Esophagus squamous epithelium (tissue), 5 donors: ENCODE data around the gene COMMD6. TPM values are rescaled to one million over a fixed set of nuclear protein-coding genes. Genes with fewer than 3 reads are reported as not detected.

Experiments
- DNase-seq: peaks from one replicate; lab custom pipeline; 2025; lab: John Stamatoyannopoulos, UW
- H3K27ac ChIP-seq, 4 donors: fragments of 200-600 bp; sonication (generic); one replicate each; pipeline ENCODE4 v1.5.1; 2016 to 2019; ENCODE audit warnings: mild to moderate bottlenecking in 1 of 4
- H3K27me3 ChIP-seq, 4 donors: fragments of 200-600 bp; sonication (generic); 1 replicate in 3 of 4; 2 replicates in 1 of 4; pipeline versions ENCODE4 v1.5.1 to v1.6.0; 2017 to 2021; ENCODE audit warnings: antibody characterized with exemption in 1 of 4
- H3K36me3 ChIP-seq, 3 donors: fragments of 200-600 bp; sonication (generic); one replicate each; pipeline ENCODE4 v1.5.1; 2016 to 2019
- H3K4me1 ChIP-seq, 3 donors: fragments of 200-600 bp; sonication (generic); one replicate each; pipeline ENCODE4 v1.5.1; 2017 to 2019
- H3K4me3 ChIP-seq, 4 donors: fragments of 200-600 bp; sonication (generic); 1 replicate in 3 of 4; 2 replicates in 1 of 4; pipeline ENCODE4 v1.5.1; 2016 to 2019; ENCODE audit warnings: mild to moderate bottlenecking in 2 of 4, moderate library complexity in 1 of 4
- H3K9me3 ChIP-seq, 3 donors: fragments of 200-600 bp; sonication (generic); one replicate each; pipeline ENCODE4 v1.5.1; 2016 to 2019
- POLR2A ChIP-seq, 4 donors: fragments of 450-650 bp; IDR thresholded peaks; one replicate each; pipeline ENCODE4 v1.6.1; 2017; ENCODE audit warnings: antibody characterized with exemption in 4 of 4, mild to moderate bottlenecking in 4 of 4, moderate library complexity in 3 of 4
- WGBS, 2 donors: methylation state at CpG; one replicate each; pipeline ENCODE4 v1.1.5; 2018; 5-methylcytosine and 5-hydroxymethylcytosine counted together
- intact Hi-C: fragments of 100-400 bp; cut with DNase I; formaldehyde crosslinking; loops from one replicate; pipeline ENCODE4 v1.15.0; 2022
- total RNA-seq, 4 donors: library from RNA; depleted of rRNA; stranded (reverse); fragments of >200 nt; gene quantifications; one replicate each; pipeline ENCODE4 v1.1.0, GENCODE V29; 2016
- TF ChIP-seq, protein P1 (sequence below), 6 experiments: fragments of 450-650 bp in 4 of 6; fragments of 200-600 bp in 2 of 6; sonication (generic) in 2 of 6; IDR thresholded peaks; one replicate each; pipeline ENCODE4 v1.5.1; 2016 to 2019; ENCODE audit warnings: antibody characterized with exemption in 6 of 6, mild to moderate bottlenecking in 4 of 6, moderate library complexity in 4 of 6
- donor health status: DM: yes; HTN: yes; CAD: no.

COMMD6 gene
- total RNA-seq, 4 donors from 2014 or later, result 19.0 to 61.4 (median 38.1) TPM

DNA sequence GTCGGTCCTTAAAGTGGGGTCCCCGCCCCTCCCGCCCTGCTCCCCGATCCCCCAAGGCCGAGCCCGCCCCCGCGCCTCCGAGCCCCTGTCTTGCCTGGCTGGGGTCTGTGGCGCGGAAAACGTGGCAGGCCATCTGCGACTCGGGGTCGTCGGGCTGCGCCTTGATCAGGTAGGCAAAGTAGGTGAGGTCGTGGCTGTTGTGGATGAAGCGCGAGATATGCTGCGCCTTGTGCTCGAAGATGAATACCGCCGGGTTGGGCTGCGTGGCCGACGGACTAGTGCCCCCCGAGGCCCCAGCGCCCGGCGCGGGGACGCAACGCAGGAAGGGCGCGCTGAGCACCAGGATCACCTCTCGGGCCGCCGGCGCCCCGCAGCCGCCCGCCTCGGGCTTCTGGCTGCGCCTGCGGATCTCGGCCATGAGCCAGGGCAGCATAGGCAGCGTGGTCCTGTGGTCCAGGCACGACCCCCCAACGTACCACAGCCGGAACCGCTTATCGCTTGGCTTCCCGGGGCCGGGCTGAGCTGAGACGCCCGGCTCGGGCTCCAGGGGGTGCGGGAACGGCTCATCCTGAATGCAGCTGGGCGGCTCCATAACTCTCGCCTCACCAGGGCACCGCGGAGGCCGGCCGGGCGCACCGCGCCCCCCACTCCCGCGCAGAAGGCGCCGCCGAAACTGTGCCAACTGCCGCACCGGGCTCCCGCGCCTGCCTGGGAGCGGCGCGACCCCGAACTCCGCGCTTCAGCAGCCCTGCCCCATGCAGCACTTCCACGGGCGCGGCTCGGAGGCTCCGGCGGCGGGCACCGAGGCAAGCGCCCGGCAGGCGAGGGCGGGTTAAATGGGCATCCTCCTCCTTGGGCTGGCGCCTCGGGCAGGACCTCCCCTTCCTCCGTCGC, 56.2 kb downstream of the COMMD6 start:
- Histone ChIP-seq H3K9me3 (no peaks in the 10 kb centered on the region), H3K27me3 (no peaks in the 10 kb centered on the region), H3K36me3 (no peaks in the 10 kb centered on the region), H3K27ac (peak overlapping the region; percentile 79 to 85 (median 84)), H3K4me3 (peak overlapping the region; percentile 73 to 97 (median 86)), H3K4me1 (peaks cover 0 to 43% (median 3%) of the 10 kb centered on the region in 3 donors)
- no peak for TF ChIP-seq POLR2A (IDR thresholded peaks at IDR 0.05)
- TF ChIP-seq, protein P1, sequence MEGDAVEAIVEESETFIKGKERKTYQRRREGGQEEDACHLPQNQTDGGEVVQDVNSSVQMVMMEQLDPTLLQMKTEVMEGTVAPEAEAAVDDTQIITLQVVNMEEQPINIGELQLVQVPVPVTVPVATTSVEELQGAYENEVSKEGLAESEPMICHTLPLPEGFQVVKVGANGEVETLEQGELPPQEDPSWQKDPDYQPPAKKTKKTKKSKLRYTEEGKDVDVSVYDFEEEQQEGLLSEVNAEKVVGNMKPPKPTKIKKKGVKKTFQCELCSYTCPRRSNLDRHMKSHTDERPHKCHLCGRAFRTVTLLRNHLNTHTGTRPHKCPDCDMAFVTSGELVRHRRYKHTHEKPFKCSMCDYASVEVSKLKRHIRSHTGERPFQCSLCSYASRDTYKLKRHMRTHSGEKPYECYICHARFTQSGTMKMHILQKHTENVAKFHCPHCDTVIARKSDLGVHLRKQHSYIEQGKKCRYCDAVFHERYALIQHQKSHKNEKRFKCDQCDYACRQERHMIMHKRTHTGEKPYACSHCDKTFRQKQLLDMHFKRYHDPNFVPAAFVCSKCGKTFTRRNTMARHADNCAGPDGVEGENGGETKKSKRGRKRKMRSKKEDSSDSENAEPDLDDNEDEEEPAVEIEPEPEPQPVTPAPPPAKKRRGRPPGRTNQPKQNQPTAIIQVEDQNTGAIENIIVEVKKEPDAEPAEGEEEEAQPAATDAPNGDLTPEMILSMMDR (IDR thresholded peaks at IDR 0.05), result no peak
- intact Hi-C loops, result loop anchor here (5.0 kb wide), 2 partner anchors 66 to 109 kb away; partner anchors contain the start of gene UCHL3
- no peak for DNase-seq
- WGBS, 2 donors, result 0% methylated on average over 25 of the region's 100 CpGs; no CpG with 5 or more reads in 1 of the 2 donors

DNA sequence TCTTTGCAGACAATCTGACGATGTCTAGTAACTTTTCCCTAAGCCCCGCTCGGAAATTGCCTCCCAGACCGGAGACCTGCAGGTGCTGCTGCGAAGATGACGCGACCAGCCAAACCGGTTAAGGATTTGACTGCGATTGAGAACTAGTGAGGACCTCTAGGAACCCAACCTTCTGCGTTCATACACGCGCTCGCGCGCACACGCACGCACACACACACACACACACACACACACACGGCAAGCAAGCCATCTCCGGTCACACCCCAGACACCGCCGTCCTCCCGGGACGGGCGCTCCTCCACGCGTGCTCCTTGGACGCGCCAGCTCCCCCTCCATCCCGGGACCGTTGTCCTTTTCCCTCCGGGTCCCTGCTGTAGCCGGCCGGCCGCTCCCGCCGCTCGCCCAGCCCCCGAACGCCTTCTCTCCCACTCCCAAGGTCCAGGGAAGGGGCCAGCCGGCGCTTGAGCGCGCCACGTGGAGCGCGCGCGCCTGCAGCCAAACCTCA, 56.9 kb downstream of the COMMD6 start:
- no peak for TF ChIP-seq POLR2A (IDR thresholded peaks at IDR 0.05)
- TF ChIP-seq, protein P1 (IDR thresholded peaks at IDR 0.05), result no peak
- WGBS, 2 donors, result 0 to 3% methylated on average over 14 to 17 of the region's 48 CpGs
- peak overlapping the region; percentile 79 to 85 (median 84) for H3K27ac ChIP-seq
- H3K4me1 ChIP-seq, result peaks cover 0 to 43% (median 3%) of the 10 kb centered on the region in 3 donors
- H3K4me3 ChIP-seq, result peak overlapping the region; percentile 73 to 97 (median 86)
- H3K36me3 ChIP-seq, result no peaks in the 10 kb centered on the region
- H3K27me3 ChIP-seq, result no peaks in the 10 kb centered on the region
- DNase-seq, result no peak
- no peaks in the 10 kb centered on the region for H3K9me3 ChIP-seq
- intact Hi-C loops, result loop anchor here (5.0 kb wide), 2 partner anchors 67 to 108 kb away; partner anchors contain the start of gene UCHL3

DNA sequence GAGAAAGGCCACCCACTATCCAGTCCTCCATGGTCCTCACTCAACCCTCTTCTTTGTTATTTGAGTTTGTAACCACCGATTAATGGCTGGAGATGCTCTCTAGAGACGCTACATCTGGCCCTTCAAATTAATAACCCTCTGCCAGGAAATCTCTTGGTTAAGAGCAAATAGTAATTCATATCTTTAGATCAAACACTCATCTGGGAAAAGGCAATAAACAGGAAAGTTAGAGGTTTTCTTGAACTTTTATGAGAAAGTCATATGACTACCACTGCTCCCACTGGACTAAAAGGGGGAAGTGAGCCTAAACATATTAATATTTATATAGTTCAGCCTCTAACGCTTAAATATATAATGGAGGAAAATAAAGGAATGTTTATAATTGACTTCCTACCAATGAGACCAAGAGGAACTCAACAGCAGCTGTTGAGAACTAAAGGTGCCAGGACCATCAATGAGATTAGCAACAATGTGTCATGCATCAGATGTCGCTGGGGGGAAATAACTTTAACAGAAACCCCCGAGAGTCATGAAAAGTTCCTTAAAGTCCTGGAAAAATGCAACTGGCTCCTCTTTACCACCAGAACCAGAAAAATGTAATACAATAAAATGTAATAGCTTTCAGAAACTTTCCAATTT, 58.4 kb downstream of the COMMD6 start:
- intact Hi-C loops, result no loop called here
- H3K27me3 ChIP-seq, result no peaks in the 10 kb centered on the region
- no peaks in the 10 kb centered on the region for H3K36me3 ChIP-seq
- 55 to 68% methylated on average over 5 of the region's 5 CpGs for WGBS, 2 donors
- peaks cover 0 to 49% (median 3%) of the 10 kb centered on the region in 3 donors for H3K4me1 ChIP-seq
- H3K9me3 ChIP-seq, result no peaks in the 10 kb centered on the region
- no peak overlapping the region for H3K27ac ChIP-seq
- no peak for DNase-seq
- H3K4me3 ChIP-seq, result no peak overlapping the region
- TF ChIP-seq, protein P1 (IDR thresholded peaks at IDR 0.05), result no peak
- TF ChIP-seq POLR2A (IDR thresholded peaks at IDR 0.05), result no peak

DNA sequence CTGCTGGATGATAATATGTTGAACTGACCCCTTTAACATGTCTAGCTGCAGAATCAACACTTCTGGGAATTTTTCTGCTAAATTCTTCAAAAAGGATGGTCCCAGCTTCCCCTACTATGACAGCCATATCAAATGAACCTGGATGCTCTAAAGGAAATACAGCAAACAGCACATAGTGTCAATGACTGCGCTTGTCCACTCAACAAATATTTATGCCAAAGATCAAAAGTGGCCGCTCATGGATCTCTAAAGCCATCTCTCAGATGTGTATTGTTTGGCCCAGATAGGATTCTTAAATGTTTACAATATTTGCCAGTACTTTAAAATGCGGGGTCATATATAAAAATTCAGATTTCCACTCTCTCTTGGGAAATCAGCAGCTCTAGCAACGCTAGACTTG, 59.0 kb downstream of the COMMD6 start:
- DNase-seq, result no peak
- no peaks in the 10 kb centered on the region for H3K9me3 ChIP-seq
- no peaks in the 10 kb centered on the region for H3K36me3 ChIP-seq
- no peak overlapping the region for H3K27ac ChIP-seq
- H3K27me3 ChIP-seq, result no peaks in the 10 kb centered on the region
- H3K4me1 ChIP-seq, result peaks cover 0 to 49% (median 3%) of the 10 kb centered on the region in 3 donors
- TF ChIP-seq, protein P1 (IDR thresholded peaks at IDR 0.05), result no peak
- TF ChIP-seq POLR2A (IDR thresholded peaks at IDR 0.05), result no peak
- no peak overlapping the region for H3K4me3 ChIP-seq
- intact Hi-C loops, result no loop called here
- WGBS, 2 donors, result 92 to 94% methylated on average over 4 of the region's 4 CpGs

Other genes starting within 250 kb of the COMMD6 start
- gene TBC1D4, start 55.7 kb downstream of the COMMD6 start, total RNA-seq, result 10 to 100 TPM; 14.9 to 20.8 (median 16.6) TPM
- gene UCHL3, start 11.9 kb upstream of the COMMD6 start, total RNA-seq, result 10 to 100 TPM; 39.9 to 78.2 (median 54.2) TPM
- gene LMO7, start 98.5 kb upstream of the COMMD6 start, total RNA-seq, result 100 to 1,000 TPM in 3 of 4 donors, 10 to 100 TPM in 1; 87.0 to 293 (median 187) TPM